PFSK-1 (cell line): ENCODE measurements around the gene SEMA4F.

Experiments used
- FOXP2 ChIP-seq: optimal IDR thresholded peaks from 2 replicates; pipeline ENCODE3; 2011; ENCODE audit warnings: borderline replicate concordance, control low read depth, inconsistent platforms; ENCODE audit not compliant: insufficient read depth; ENCODE audit errors: extremely low read length, extremely low read depth
- TAF1 ChIP-seq: IDR thresholded peaks from 2 replicates; pipeline ENCODE4 v1.6.1; 2012; ENCODE audit warnings: low read length, control low read depth, borderline replicate concordance; ENCODE audit not compliant: insufficient read depth

GRCh38 chr2:74715081-74715791 lies 61.2 kb downstream of the SEMA4F start:
- TF ChIP-seq FOXP2: no peak
- no peak for TF ChIP-seq TAF1
